ENCODE results near the gene PRKN.

Gene PRKN

GRCh38 chr6:162222521-162222920 lies 505.0 kb downstream of the PRKN start:
- Histone ChIP-seq H3K27ac (ENCODE audit: poor library complexity, severe bottlenecking) (no peak overlapping the region), H3K9me3 (ENCODE audit: severe bottlenecking) (no peaks in the 10 kb centered on the region), H3K27me3 (ENCODE audit: insufficient read depth, poor library complexity, severe bottlenecking) (no peaks in the 10 kb centered on the region), H3K4me1 (ENCODE audit: insufficient read depth, poor library complexity, severe bottlenecking) (no peaks in the 10 kb centered on the region), H3K4me3 (ENCODE audit: severe bottlenecking) (no peak overlapping the region), H3K36me3 (ENCODE audit: low read depth) (no peaks in the 10 kb centered on the region)
- DNase-seq (ENCODE audit: low spot score) (no peak), ATAC-seq (ENCODE audit: low read depth) (no peak)
- TF ChIP-seq CTCF (IDR thresholded peaks at IDR 0.05; ENCODE audit: poor library complexity, severe bottlenecking) = no peak

GRCh38 chr6:162220876-162221275 lies 506.7 kb downstream of the PRKN start:
- Histone ChIP-seq H3K36me3 (ENCODE audit: low read depth) (no peaks in the 10 kb centered on the region), H3K9me3 (ENCODE audit: severe bottlenecking) (no peaks in the 10 kb centered on the region), H3K4me1 (ENCODE audit: insufficient read depth, poor library complexity, severe bottlenecking) (no peaks in the 10 kb centered on the region), H3K27ac (ENCODE audit: poor library complexity, severe bottlenecking) (no peak overlapping the region), H3K4me3 (ENCODE audit: severe bottlenecking) (no peak overlapping the region), H3K27me3 (ENCODE audit: insufficient read depth, poor library complexity, severe bottlenecking) (no peaks in the 10 kb centered on the region)
- no peak for TF ChIP-seq CTCF (IDR thresholded peaks at IDR 0.05; ENCODE audit: poor library complexity, severe bottlenecking)
- DNase-seq (ENCODE audit: low spot score) = no peak
- ATAC-seq (ENCODE audit: low read depth) = no peak

- Histone ChIP-seq H3K4me3 (ENCODE audit: severe bottlenecking) (no peak overlapping the region), H3K36me3 (ENCODE audit: low read depth) (no peaks in the 10 kb centered on the region), H3K4me1 (ENCODE audit: insufficient read depth, poor library complexity, severe bottlenecking) (no peaks in the 10 kb centered on the region), H3K27ac (ENCODE audit: poor library complexity, severe bottlenecking) (no peak overlapping the region), H3K27me3 (ENCODE audit: insufficient read depth, poor library complexity, severe bottlenecking) (no peaks in the 10 kb centered on the region), H3K9me3 (ENCODE audit: severe bottlenecking) (no peaks in the 10 kb centered on the region)
- ATAC-seq (ENCODE audit: low read depth) = no peak
- no peak for TF ChIP-seq CTCF (IDR thresholded peaks at IDR 0.05; ENCODE audit: poor library complexity, severe bottlenecking)
- no peak for DNase-seq (ENCODE audit: low spot score)
Observed at GRCh38 chr6:162219266-162219665, 508.3 kb downstream of the PRKN start.

GRCh38 chr6:162217811-162218493 lies 509.6 kb downstream of the PRKN start:
- ATAC-seq (ENCODE audit: low read depth) = no peak
- DNase-seq (ENCODE audit: low spot score) = no peak

More at GRCh38 chr6:162217811-162218493, 509.6 kb downstream of the PRKN start:
- Histone ChIP-seq H3K4me3 (ENCODE audit: severe bottlenecking) (no peak overlapping the region), H3K27ac (ENCODE audit: poor library complexity, severe bottlenecking) (no peak overlapping the region), H3K27me3 (ENCODE audit: insufficient read depth, poor library complexity, severe bottlenecking) (no peaks in the 10 kb centered on the region), H3K36me3 (ENCODE audit: low read depth) (no peaks in the 10 kb centered on the region), H3K4me1 (ENCODE audit: insufficient read depth, poor library complexity, severe bottlenecking) (no peaks in the 10 kb centered on the region), H3K9me3 (ENCODE audit: severe bottlenecking) (no peaks in the 10 kb centered on the region)
- TF ChIP-seq CTCF (IDR thresholded peaks at IDR 0.05; ENCODE audit: poor library complexity, severe bottlenecking) = no peak
